Muscle of leg (tissue), 11 donors: ENCODE measurements around the gene MAGI1. TPM values are rescaled to one million over a fixed set of nuclear protein-coding genes. Genes with fewer than 3 reads are reported as not detected.
A peak's percentile ranks its signal among the peaks of the same experiment; 100 is the strongest.

Experiments used
- DNase-seq: peaks from one replicate; pipeline ENCODE4 v3.0.0; 2013
- H3K27ac ChIP-seq: one replicate; pipeline ENCODE4 v1.5.1; 2013; ENCODE audit warnings: mild to moderate bottlenecking, low read length, control low read depth
- H3K27me3 ChIP-seq: one replicate; pipeline ENCODE4 v1.6.1; 2013; ENCODE audit warnings: low read length; ENCODE audit not compliant: control insufficient read depth, insufficient read depth
- H3K36me3 ChIP-seq: one replicate; pipeline ENCODE4 v1.6.1; 2013; ENCODE audit warnings: low read length; ENCODE audit not compliant: control insufficient read depth, insufficient read depth
- H3K4me1 ChIP-seq: one replicate; pipeline ENCODE4 v1.6.1; 2013; ENCODE audit warnings: low read length; ENCODE audit not compliant: control insufficient read depth, insufficient read depth
- H3K4me3 ChIP-seq: one replicate; pipeline ENCODE4 v1.5.1; 2013; ENCODE audit warnings: low read length, control low read depth
- H3K9me3 ChIP-seq: replicated peaks from 2 replicates; pipeline ENCODE4 v1.6.1; 2013; ENCODE audit warnings: low read depth, low read length; ENCODE audit not compliant: control insufficient read depth
- WGBS: methylation state at CpG from one replicate; pipeline ENCODE4 v1.1.5; 2013; ENCODE audit warnings: missing lambda C conversion rate; ENCODE audit not compliant: insufficient coverage; 5-methylcytosine and 5-hydroxymethylcytosine counted together
- polyA plus RNA-seq, 8 donors: library from polyadenylated mRNA; unstranded; fragments of 120-200 nt; gene quantifications; one replicate each; pipeline versions ENCODE4 v1.2.1 to v1.2.3, GENCODE V29; 2013; ENCODE audit warnings: inconsistent platforms in 1 of 8, low replicate concordance in 1 of 8; ENCODE audit not compliant: insufficient read length in 8 of 8, insufficient read depth in 1 of 8
- total RNA-seq: library from RNA; stranded (reverse); fragments of 120-200 nt; gene quantifications from one replicate; pipeline ENCODE4 v1.2.4, GENCODE V29; 2013

The MAGI1 gene
- total and polyA plus RNA-seq, 9 donors: 10.0 to 16.8 (median 12.0) TPM

- Histone ChIP-seq H3K4me3 (no peak overlapping the region), H3K27me3 (no peaks in the 10 kb centered on the region), H3K9me3 (no peaks in the 10 kb centered on the region), H3K36me3 (no peaks in the 10 kb centered on the region), H3K27ac (peak overlapping the region; percentile 31), H3K4me1 (peaks cover 12% of the 10 kb centered on the region)
- peak; percentile 88 for DNase-seq
- 11% methylated on average over 1 of the region's 1 CpG for WGBS
Observed at GRCh38 chr3:65334045-65334665, 704.6 kb downstream of the MAGI1 start.

- WGBS: no CpG with 5 or more reads among the region's 3 CpGs
- DNase-seq: no peak
- no peaks in the 10 kb centered on the region for H3K36me3 ChIP-seq
Observed at GRCh38 chr3:65331730-65332129, 707.0 kb downstream of the MAGI1 start.

DNA sequence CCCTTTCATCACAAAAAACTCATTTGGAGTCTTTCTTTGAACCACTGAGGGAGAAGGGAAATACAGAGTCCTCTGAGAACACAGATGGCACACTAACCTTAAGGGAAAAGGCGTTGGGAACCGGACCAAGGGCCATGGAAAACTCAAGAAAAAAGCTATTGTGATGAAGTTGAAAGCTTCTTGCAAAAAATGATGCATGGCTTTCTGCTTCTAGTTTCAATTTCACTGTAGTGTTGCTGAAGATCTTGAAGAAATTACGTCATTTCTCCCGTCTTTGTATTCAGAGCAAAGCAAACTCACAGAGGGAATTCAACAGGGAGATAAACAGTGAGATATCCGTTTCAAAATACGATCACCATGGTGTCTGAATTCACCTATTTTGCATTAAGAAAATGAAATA, 708.6 kb downstream of the MAGI1 start:
- Histone ChIP-seq H3K4me1 (peaks cover 12% of the 10 kb centered on the region), H3K9me3 (no peaks in the 10 kb centered on the region), H3K4me3 (no peak overlapping the region), H3K36me3 (no peaks in the 10 kb centered on the region), H3K27me3 (no peaks in the 10 kb centered on the region), H3K27ac (no peak overlapping the region)
- DNase-seq: peak; percentile 65
- WGBS: 50% methylated on average over 2 of the region's 6 CpGs

More at GRCh38 chr3:65331730-65332129, 707.0 kb downstream of the MAGI1 start:
- Histone ChIP-seq H3K27ac (no peak overlapping the region), H3K27me3 (no peaks in the 10 kb centered on the region), H3K4me3 (no peak overlapping the region), H3K4me1 (peaks cover 12% of the 10 kb centered on the region), H3K9me3 (no peaks in the 10 kb centered on the region)

- WGBS: no CpG with 5 or more reads among the region's 4 CpGs
- H3K27ac ChIP-seq: no peak overlapping the region
- no peaks in the 10 kb centered on the region for H3K9me3 ChIP-seq
Observed at GRCh38 chr3:65328148-65328547, 710.6 kb downstream of the MAGI1 start.

DNA sequence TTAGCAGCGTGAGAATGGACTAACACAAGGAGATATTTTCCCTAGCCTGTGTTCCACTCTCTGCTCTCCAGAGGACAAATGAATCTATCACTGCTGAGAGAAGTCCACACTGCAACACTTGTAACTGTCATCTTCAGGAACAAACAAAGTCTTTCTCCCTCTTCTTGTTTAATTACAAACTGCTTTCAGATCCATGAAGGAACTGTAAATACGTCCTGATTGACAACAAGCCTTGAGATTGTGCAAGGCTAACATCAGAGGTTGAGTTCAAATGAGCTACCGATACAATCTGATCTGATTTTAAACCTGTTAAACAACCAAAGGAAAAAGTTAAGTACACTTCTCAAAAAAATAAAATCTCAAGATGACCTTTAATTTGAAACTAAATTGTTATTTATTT, 712.1 kb downstream of the MAGI1 start:
- H3K27ac ChIP-seq: no peak overlapping the region
- no CpG with 5 or more reads among the region's 3 CpGs for WGBS
- no peaks in the 10 kb centered on the region for H3K4me1 ChIP-seq

More at GRCh38 chr3:65328148-65328547, 710.6 kb downstream of the MAGI1 start:
- Histone ChIP-seq H3K36me3 (no peaks in the 10 kb centered on the region), H3K4me1 (no peaks in the 10 kb centered on the region), H3K4me3 (no peak overlapping the region), H3K27me3 (no peaks in the 10 kb centered on the region)
- DNase-seq: no peak

GRCh38 chr3:65322910-65323309, 715.8 kb downstream of the MAGI1 start:
- 97% methylated on average over 3 of the region's 7 CpGs for WGBS
- no peaks in the 10 kb centered on the region for H3K36me3 ChIP-seq

More for the DNA sequence above, 712.1 kb downstream of the MAGI1 start:
- Histone ChIP-seq H3K9me3 (no peaks in the 10 kb centered on the region), H3K27me3 (no peaks in the 10 kb centered on the region), H3K4me3 (no peak overlapping the region), H3K36me3 (no peaks in the 10 kb centered on the region)
- no peak for DNase-seq

GRCh38 chr3:65318231-65318630, 720.5 kb downstream of the MAGI1 start:
- H3K36me3 ChIP-seq: no peaks in the 10 kb centered on the region
- DNase-seq: no peak
- no peak overlapping the region for H3K27ac ChIP-seq
- no peaks in the 10 kb centered on the region for H3K27me3 ChIP-seq
- H3K9me3 ChIP-seq: peaks cover 11% of the 10 kb centered on the region
- H3K4me3 ChIP-seq: no peak overlapping the region
- WGBS: 75% methylated on average over 1 of the region's 1 CpG
- no peaks in the 10 kb centered on the region for H3K4me1 ChIP-seq

More at GRCh38 chr3:65322910-65323309, 715.8 kb downstream of the MAGI1 start:
- Histone ChIP-seq H3K27ac (no peak overlapping the region), H3K4me1 (no peaks in the 10 kb centered on the region), H3K4me3 (no peak overlapping the region), H3K27me3 (no peaks in the 10 kb centered on the region), H3K9me3 (peaks cover 9% of the 10 kb centered on the region)
- no peak for DNase-seq

DNA sequence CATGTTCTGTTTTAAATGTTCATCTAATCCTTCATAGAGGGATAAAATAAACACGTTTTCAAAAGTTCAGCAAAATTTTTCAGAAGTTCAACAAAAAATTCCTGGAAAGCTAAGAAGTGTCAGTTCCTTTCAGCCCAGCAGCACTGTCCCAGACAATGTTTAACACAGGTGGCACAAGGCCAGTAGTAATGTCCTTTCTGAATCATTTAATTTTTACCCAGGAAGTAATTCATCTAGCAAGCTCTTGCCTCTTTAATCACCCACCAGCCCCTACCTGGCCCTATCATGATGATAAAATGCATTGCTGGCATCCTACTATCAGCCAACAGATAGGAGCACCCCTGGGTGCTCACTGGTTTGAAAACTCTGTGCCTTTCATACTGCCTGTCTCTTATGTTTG, 723.8 kb downstream of the MAGI1 start:
- Histone ChIP-seq H3K4me1 (no peaks in the 10 kb centered on the region), H3K36me3 (no peaks in the 10 kb centered on the region), H3K27me3 (no peaks in the 10 kb centered on the region), H3K9me3 (peaks cover 2% of the 10 kb centered on the region), H3K4me3 (no peak overlapping the region), H3K27ac (no peak overlapping the region)
- WGBS: 40% methylated on average over 1 of the region's 1 CpG
- no peak for DNase-seq

DNA sequence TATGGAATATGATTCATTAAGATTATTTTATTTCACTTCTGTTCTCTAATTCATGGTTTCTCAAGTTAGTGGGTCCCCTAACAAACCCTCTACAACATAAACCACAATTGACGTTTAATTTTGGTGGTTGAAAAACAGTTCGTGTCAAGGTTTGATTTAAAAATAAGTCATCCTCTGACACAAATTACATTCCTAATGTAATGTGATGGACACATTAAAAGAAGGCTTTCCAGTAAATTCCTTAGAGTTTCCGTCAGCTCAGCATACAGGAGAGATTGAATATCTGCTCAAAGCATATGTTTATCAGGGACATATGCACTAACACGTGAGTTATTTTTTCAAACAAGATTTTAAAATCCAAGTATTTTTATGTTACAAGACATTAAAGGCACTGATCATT, 724.4 kb downstream of the MAGI1 start:
- no CpG with 5 or more reads among the region's 4 CpGs for WGBS
- Histone ChIP-seq H3K36me3 (no peaks in the 10 kb centered on the region), H3K4me3 (no peak overlapping the region), H3K4me1 (no peaks in the 10 kb centered on the region), H3K9me3 (peaks cover 2% of the 10 kb centered on the region), H3K27me3 (no peaks in the 10 kb centered on the region), H3K27ac (no peak overlapping the region)
- DNase-seq: no peak

GRCh38 chr3:65313666-65314065, 725.1 kb downstream of the MAGI1 start:
- Histone ChIP-seq H3K36me3 (no peaks in the 10 kb centered on the region), H3K27me3 (no peaks in the 10 kb centered on the region), H3K27ac (no peak overlapping the region), H3K9me3 (peaks cover 2% of the 10 kb centered on the region), H3K4me3 (no peak overlapping the region), H3K4me1 (no peaks in the 10 kb centered on the region)
- no CpG with 5 or more reads among the region's 2 CpGs for WGBS
- DNase-seq: no peak

GRCh38 chr3:65305836-65306235, 732.9 kb downstream of the MAGI1 start:
- Histone ChIP-seq H3K9me3 (no peaks in the 10 kb centered on the region), H3K4me1 (no peaks in the 10 kb centered on the region), H3K36me3 (no peaks in the 10 kb centered on the region), H3K27me3 (no peaks in the 10 kb centered on the region), H3K4me3 (no peak overlapping the region), H3K27ac (no peak overlapping the region)
- WGBS: no CpG with 5 or more reads among the region's 4 CpGs
- DNase-seq: no peak
